GM21381 (cell line): Measurements from ENCODE around the gene WWOX.

Source experiments
- ATAC-seq: cut with Tn5 transposase; IDR thresholded peaks from one replicate; pipeline ENCODE4 v1.9.1; 2021; ENCODE audit warnings: mild to moderate bottlenecking, moderate library complexity; ENCODE audit not compliant: unreplicated experiment

WWOX gene

DNA sequence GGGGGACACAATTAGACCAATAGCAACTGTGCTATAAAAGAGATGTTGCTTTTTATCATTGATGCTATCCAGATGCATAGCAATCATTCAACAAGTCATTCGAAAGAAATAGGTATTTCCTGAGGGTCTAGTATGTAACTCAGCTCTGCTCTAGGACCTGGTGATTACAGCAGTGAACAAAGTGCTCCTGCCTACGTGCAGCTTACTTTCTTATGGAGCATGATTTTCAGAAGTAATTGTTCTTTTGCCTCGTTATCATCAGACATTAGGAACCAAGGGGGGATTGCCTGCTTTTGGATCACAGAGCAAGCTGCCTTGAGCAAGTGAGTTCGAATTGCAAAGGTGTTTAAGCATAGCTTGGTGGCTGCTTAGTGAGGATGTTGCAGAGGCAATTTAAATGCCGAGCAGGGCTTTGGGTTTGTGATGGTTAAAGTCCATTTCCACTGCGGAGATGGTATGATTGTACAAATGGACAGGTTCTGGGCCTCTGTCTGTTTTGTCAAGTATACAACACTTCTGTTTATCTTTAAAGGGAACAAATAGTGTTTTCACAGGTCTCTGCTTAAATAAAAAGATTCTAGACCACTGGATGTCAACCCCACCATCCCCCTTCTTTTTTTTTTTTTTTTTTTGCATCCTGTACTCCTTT is 41.5 kb downstream of the WWOX start:
- ATAC-seq = no peak

DNA sequence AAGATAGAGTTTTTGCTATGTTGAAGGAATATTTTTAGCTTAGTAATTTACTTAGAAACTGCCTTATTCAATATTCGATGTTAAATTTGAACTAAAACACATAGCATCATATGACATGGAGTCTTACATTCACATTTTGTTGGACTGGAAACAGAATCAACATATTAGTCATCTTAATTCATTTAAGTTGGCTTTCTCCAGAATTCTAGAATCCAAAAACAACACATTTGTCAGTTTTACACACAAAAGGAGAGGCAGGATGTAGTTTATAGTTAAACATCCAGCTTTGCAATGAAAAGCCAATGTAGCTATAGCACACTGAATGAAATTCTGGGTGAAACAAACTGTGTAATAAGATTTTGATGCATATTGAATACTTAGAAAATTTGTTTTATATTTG is 43.3 kb downstream of the WWOX start:
- ATAC-seq = no peak

DNA sequence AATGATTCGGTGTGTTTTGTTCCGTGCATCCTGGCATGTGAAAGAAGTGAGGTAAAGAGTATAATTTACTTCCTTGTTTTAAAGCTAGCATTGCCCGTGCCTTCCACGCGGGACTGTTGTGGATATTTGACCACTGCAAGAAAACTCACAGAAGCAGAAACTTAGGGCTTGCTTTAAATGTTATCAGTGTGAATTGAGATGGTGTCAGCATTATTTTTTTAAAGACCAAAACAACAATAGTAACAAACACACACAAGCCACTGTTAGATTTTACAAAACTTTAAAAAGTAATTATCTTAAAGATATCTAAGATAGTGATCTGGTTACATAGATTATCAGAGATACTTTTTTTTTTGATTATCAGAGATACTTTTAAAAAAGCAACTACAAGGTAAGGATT is 47.4 kb downstream of the WWOX start:
- no peak for ATAC-seq

DNA sequence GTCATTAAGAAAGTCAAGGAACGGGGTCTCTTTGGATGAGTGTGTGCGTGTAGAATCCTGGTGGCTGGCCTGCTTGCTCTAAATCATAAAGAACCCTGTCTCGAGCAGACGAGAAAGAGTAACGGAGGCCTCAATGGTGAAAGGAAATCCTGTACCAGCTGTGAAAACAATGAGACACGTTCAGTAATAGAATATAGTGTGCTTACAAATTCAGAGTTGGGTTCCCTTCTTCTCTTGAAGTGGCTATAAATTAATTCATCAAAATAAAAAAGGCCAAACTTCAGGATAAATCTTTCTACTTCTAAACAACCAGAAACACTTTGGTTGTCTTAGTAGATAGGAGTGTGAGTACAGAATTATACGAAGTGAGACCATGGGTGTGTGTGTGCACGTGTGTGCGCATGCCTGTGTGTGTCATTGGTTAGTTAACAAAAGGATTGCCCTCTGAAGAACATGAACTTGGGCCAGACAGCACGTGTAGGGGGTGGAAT is 48.5 kb downstream of the WWOX start:
- ATAC-seq = no peak

DNA sequence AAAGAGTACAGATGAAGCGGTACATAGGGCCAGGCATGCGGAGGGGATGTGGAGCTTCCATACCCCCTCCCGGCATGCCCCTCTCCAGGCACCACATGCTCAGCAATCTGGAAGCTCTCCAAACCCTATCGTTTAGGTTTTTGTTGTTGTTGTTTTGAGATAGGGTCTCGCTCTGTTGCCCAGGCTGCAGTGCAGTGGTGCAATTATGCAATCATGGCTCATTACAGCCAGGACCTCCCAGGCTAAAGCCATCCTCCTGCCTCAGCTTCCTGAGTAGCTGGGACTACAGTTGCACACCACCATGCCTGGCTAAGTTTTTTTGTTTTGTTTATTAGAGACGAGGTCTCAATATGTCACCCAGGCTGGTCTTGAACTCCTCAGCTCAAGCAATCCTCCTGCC is 50.8 kb downstream of the WWOX start:
- no peak for ATAC-seq

DNA sequence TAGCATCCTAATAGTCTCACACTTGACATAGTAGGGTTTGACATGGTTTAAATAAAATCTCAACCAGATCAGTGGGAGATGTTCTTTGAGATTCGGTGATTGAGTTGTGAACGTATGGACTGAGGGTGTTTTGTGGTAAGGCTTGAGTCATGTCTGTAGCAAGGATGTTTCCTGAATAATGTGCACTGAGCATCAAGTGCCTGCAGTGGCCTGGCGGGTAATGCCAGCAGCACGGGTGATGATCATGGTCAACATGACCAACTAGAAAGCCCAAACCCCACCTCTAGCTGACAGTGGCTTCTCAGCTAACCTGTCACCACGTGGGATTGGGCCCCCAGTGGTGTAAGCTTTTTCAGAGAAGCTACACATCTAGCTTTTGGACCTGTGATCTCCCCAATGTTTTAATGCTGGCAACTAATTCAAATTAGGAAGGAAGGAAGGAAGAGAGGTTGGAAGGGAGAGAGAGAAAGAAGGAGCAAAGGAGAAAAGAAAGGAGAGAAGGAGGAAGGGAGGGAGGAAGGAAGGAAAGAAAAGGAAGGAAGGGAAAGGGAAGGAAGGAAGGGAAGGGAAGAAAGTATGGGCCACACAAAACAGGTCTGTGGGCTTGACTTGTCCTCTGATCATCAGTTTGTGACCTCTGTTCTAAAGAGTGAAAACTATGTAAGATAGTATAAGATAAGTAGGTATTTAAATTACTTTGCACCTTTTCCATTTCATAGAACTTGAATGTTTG is 55.4 kb downstream of the WWOX start:
- no peak for ATAC-seq

DNA sequence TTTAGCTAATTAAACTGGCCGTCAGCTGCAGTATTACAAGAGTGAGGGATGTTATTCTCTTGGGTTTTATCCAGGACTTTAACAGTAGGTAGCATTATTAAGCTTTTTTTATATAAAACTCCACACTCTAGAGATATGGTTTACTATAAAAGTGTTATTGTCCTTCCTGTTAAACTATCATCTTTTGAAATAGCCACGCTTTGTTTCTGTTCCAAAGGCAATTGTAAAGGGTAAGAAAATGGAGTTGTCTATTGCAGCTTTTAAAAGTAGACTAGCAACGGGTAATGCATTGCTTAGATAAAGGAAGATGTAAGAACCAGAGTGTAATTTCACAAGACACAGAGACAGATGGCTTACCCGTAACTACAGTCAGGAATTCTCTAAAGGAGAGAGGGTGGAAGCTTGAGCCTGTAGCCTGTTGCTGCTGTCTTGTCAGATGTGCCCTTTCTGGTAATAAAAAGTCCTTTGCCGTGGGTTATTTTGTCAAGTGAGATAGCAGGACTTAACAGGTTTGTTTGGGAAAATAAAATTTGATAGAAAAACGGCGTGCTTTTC is 56.4 kb downstream of the WWOX start:
- no peak for ATAC-seq

DNA sequence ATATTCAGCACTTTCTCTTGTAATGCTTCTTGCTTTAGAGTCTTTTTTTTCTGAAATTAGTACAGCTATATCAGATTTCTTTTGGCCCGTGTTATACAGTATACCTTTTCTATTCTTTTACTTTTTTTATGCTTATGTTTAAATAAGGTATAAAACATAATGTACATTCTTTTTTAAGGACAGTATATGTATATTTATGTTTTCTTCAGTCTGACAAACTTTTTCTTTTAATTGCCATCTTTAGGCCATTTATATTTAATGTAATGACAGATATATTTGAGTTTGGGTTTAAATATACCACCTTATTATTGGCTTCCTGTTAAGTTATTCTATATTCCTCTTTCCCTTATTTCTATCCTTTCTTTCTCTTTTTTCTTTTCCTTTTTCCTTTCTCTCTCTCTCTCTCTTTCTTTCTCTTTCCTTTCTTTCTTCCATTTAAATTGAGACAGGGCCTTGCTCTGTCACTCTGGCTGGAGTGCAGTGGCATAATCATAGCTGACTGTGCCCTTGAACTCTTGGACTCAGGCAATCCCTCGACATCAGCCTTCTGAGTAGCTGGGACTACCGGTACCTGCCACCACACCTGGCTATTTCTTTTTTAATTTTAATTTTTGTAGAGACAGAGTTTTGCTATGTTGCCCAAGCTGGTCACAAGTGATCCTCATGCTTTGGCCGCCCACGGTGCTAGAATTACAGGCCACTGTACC is 61.7 kb downstream of the WWOX start:
- no peak for ATAC-seq

DNA sequence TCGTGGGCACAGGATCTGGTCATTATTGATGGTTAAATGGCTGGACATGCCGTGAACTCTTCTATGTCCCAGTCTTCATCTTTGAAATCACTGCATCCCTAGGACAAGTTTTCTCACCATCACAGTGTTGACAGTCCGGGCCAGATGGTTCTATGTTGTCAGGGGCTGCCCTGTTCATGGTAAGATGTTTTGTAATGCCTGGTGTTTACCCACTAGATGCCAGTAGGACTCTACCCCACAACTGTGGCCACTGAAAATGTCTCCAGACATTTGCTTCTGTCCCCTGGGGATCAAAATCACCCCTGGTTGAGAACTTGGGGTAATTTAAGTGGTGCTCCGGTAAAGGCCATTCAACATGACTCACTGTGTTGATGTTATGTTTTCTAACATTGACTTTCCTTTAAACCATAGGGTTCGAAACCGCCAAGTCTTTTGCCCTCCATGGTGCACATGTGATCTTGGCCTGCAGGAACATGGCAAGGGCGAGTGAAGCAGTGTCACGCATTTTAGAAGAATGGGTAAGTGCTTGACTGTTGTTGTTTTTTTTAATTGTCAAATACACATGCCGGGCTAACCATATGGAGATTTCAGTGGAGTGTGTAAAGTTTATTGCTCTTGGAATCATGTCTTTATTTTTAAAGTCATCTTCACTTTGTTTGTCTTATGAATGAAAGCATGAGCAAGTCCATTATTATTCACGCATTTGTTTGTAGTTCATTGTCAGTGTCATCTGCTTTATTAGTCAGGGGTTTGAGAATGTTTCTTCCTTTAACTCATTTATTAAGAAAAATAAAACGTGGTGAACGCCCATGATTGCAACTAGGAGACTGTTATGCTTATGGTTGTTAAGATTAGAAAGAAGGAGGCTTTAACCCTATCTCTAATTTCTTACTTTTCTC is 64.6 kb downstream of the WWOX start:
- no peak for ATAC-seq

DNA sequence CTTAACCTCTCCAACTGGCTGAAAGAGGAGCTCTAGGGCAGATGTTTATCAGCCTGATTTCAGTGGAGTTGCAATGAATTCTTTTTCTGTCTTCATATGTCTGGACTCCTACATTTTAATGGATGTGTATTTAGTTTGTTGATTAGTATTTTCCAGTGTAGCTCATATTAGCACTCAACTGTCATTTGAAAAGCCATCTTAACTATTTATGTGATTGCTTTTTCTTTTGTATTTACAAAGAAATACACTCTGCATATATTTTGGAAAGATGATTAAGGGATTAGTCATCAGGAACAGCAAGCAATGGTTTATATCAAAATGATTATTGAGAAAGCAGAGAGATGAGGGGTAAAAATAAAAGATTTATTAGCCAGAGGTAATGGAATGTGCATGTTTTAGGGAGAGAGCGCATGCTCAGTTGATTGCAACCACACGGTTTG is 71.1 kb downstream of the WWOX start:
- ATAC-seq = no peak

DNA sequence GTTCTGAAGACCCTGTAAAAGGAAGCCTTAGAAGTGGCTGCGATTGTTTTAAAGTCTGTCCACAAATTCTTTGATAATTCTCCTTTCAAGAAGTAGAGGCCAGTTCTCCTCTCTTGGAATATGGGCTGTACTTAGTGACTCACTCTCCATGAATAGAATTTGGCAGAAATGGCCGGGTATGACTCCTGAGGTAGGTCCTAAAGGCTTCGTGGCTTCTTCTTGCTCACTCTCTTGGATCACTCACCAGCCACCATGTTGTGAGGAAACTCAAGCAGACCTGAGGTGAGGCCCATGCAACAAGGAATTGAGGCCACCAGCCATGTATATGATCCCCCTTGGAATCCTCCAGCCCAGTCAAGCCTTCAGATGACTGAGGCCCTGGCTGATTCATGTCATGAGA is 75.8 kb downstream of the WWOX start:
- ATAC-seq = no peak

DNA sequence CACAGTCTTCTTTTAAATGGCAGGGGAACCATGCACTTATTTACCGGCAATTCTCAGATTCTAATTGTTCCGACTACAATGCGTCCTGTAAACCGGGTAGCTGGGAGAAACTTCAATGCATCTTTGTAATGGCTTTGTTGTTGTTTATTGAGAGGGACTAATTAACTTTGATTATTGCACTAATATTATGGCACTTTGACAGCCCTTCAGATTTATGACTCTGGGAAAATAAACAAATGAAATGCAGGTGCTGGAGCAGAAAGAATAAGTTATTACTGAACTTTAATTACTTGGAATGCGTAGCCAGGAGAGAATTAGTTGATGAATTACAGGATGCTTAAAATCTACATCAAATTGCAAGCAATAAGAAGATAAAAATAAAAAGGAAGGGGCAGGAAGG is 77.0 kb downstream of the WWOX start:
- no peak for ATAC-seq

DNA sequence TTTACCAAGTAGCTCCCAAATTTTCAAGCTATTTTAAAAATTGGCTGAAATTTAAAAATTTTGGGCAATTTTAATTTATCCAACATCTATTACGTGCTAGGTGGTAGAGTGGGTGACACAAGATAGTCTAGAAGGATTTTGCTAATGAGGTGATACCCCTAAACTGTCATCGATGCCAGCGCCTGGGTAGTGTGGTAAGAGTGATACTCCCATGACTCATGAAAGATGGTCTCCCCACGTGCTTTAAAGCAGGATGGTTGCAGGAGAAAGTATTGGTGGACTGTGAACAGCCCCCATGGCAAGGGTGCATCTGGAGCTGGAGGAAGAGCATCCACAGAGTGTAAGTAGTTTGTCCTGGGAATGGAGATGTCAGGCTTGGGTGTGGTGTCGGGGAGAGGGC is 77.8 kb downstream of the WWOX start:
- ATAC-seq = no peak

DNA sequence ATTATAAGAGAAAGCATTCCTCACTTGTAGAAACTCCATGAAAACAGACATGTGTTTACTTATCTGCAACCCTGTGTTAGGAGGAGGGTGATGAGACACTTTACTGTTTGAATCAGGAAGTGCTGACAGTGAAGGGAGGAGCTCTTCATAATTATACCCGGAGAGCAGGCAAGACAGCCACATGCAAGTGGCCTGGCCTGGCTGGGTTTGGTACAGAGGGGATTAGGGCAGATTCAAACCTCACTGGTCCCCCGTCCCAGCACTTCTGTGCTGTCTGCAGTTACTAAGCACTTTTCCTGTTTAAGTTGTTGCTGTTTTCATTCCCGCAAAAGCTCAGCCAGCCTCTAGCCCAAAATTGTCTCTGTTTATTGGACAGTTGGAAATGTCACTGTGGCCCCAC is 78.5 kb downstream of the WWOX start:
- ATAC-seq = no peak

DNA sequence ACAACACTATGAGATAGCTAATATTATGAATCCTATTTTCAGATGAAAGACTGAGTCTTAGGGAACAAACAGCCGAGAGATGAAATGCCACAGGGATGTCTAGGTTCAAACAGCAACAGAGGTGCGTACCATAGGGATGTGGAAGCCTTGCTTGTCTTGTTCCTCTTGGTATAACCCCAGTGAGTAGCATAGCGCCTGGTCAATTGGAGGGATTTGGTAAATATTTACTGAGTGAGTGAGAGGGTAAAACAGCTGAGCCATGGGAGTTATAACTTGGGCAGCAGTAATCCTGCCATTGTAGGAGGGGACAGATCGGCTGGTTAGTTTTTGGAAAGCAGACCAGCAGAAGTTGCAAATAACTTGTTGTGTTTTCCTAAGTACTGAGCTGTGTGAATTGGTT is 80.2 kb downstream of the WWOX start:
- no peak for ATAC-seq

DNA sequence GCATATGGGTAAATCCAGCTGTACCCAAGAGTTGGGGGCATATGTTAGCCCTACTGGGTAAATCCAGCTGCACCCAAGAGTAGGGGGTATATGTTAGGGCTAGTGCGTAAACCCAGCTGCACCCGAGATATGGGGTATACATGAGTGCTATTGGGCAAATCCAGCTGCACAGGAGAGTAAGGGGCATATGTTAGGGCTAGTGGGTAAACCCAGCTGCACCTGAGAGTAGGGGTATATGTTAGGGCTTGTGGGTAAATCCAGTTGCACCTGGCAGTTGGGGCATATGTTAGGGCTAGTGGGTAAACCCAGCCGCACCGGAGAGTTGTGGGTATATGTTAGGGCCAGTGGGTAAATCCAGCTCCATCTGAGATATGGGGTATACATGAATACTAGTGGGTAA is 80.9 kb downstream of the WWOX start:
- ATAC-seq = no peak

DNA sequence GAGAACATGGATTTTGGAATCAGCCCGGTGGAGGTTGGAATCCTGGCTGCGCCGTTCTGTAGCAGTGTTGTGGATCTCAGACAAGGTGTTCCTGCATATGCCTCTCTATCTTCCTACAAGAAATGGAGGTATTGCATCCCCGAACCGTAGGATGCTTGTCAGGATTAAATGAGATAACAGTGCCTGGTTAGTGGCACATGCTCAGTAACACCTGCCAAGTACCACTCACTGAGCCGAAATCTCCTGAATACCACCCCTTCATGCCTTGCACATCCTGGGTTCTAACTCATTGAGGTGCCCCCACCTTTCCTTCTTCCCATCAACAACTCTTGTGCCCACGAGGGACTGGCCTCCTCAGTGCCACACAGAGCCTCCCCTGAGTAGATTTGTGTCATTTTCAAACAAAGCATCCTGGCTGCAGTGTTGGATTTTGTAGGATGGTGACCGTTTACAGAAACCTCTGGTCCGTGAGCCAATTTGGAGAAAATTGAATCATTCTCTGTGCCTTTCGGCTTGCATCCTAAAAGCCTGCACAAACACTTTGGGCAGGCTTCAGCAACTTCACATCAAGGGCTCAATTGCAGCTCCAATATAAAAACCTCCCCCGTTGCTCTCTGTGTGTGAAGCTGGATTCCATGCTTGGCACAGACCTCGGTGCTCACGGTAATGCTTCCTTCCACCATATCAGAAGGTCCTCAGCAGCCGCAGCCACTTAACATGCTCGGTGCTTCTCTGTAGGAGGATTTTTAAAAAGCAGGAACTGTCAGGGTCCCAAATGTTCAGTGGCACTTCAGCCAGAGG is 84.2 kb downstream of the WWOX start:
- no peak for ATAC-seq

DNA sequence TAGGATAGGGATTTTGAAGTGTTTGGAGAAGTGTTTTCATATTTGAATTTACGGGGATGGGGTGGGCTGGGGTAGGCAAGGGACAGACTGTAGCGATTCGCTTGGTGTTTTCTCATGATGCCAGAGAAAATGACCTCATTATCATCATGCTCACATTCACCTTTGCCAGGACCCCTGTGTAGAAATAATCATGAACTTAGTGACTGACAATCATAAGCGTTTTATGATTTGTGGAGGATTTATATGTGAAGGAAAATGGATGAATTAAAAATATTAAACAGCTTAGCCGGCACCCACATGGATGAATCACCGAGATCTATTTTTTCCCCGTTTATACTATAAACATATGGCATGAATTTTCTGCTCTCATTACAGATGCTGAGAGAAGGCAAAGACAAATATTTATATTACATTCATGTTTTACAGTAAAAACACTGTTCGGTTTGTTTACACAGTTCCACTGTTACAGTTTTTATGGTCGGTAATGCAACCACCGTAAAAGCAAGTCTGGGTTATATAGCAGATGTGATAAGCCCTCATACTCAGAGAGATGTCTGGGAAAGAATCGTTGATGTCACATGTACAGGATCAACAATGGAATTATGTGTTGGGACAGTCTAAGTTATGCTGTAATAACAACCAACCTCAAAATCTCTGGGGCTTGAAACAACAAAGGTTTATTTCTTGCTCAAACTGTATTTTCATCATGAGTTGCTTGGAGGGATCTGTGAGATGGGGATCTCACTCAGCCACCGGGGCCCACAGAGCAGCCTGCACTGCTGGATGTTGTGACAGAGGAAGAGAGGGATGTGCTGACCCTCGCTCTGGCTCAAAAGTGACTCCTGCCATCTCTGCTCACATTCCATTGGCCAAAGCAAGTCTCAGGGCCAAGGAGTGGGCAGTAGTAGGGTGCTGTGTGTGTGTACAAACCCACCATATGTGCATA is 85.1 kb downstream of the WWOX start:
- ATAC-seq = no peak

DNA sequence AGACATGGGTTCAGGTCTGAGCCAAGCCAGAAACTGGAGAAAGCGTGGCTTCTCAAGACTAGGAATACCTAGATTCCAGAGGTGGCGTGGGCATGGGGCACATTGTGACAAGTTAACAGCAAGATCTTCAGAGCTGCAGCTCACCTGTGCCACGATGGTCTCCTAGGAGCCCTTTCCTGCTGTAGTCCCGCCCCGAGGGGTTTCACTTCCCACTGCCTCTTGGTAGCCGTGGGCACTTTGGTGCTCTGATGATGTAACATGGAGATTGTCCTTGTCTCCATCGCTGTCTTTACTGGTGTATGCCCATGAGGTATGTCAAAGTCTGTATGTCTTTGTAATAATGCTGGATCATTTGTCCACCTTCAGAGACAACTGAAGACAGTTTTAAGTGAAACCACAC is 89.7 kb downstream of the WWOX start:
- ATAC-seq = no peak
